SK-N-SH (cell line): ENCODE measurements around the gene CTSZ. TPM values are rescaled to one million over a fixed set of nuclear protein-coding genes. Genes with fewer than 3 reads are reported as not detected.

Experiments used
- CTCF ChIA-PET: fragments of 300-600, 350-600 bp; formaldehyde crosslinking; extraction: SDS; loops from one replicate; lab custom pipeline; 2021; lab: Yijun Ruan, JAX
- POLR2A ChIA-PET: fragments of 350-600 bp; sonication (Branson Sonifier 250); formaldehyde crosslinking; extraction: SDS; loops from one replicate; lab custom pipeline; 2020; ENCODE audit warnings: antibody characterized with exemption, inconsistent platforms; lab: Yijun Ruan, JAX
- DNase-seq: peaks from one replicate; pipeline ENCODE4 v3.0.0; 2012
- H2AFZ ChIP-seq: fragments of 200-600 bp; sonication (generic); 2 replicates; pipeline ENCODE4 v1.8.1; 2016; ENCODE audit warnings: antibody characterized with exemption, mild to moderate bottlenecking, low read depth
- H3F3A ChIP-seq: fragments of 200-600 bp; sonication (generic); replicated peaks from 2 replicates; pipeline ENCODE3; 2016; ENCODE audit warnings: antibody characterized with exemption, mild to moderate bottlenecking; ENCODE audit not compliant: insufficient read depth
- H3K27ac ChIP-seq, 2 experiments: fragments of 200-500 bp in 1 of 2; fragments of 200-600 bp in 1 of 2; sonication (Bioruptor generic) in 1 of 2; sonication (generic), shearing (Covaris generic) in 1 of 2; 2 replicates each; pipeline versions ENCODE4 v1.5.1 to v1.6.1; 2014 to 2016; ENCODE audit warnings: low read depth in 2 of 2, inconsistent platforms in 1 of 2, low read length in 1 of 2, mild to moderate bottlenecking in 1 of 2, mixed read lengths in 1 of 2
- H3K27me3 ChIP-seq: fragments of 200-600 bp; sonication (generic), shearing (Covaris generic); 2 replicates; pipeline ENCODE4 v1.6.1; 2016; ENCODE audit warnings: mixed run types; ENCODE audit not compliant: insufficient read depth
- H3K36me3 ChIP-seq, 2 experiments: fragments of 200-500 bp in 1 of 2; fragments of 200-600 bp in 1 of 2; sonication (Bioruptor generic) in 1 of 2; sonication (generic) in 1 of 2; replicated peaks in 1 of 2; 2 replicates each; pipeline versions ENCODE3 to v1.5.1; 2014 to 2016; ENCODE audit warnings: low read length in 1 of 2, mild to moderate bottlenecking in 1 of 2; ENCODE audit not compliant: insufficient read depth in 2 of 2, control insufficient read depth in 1 of 2
- H3K4me1 ChIP-seq, 2 experiments: fragments of 200-500 bp in 1 of 2; fragments of 200-600 bp in 1 of 2; sonication (Bioruptor generic) in 1 of 2; sonication (generic), shearing (Covaris generic) in 1 of 2; 2 replicates each; pipeline versions ENCODE4 v1.5.1 to v1.6.1; 2014 to 2016; ENCODE audit warnings: low read depth in 1 of 2, low read length in 1 of 2, mixed run types in 1 of 2; ENCODE audit not compliant: insufficient read depth in 2 of 2, control insufficient read depth in 1 of 2
- H3K4me2 ChIP-seq: fragments of 200-600 bp; sonication (generic), shearing (Covaris generic); 2 replicates; pipeline ENCODE4 v1.6.1; 2017; ENCODE audit warnings: mixed run types
- H3K4me3 ChIP-seq, 2 experiments: fragments of 200-500 bp in 1 of 2; fragments of 200-600 bp in 1 of 2; sonication (Bioruptor generic) in 1 of 2; sonication (generic), shearing (Covaris generic) in 1 of 2; 2 replicates each; pipeline versions ENCODE4 v1.5.1 to v1.8.1; 2014 to 2016; ENCODE audit warnings: low read depth in 2 of 2, inconsistent platforms in 1 of 2, low read length in 1 of 2, mild to moderate bottlenecking in 1 of 2, mixed read lengths in 1 of 2, moderate library complexity in 1 of 2
- H3K79me2 ChIP-seq: fragments of 200-600 bp; sonication (generic); 2 replicates; pipeline ENCODE4 v1.8.1; 2017; ENCODE audit warnings: mild to moderate bottlenecking; ENCODE audit not compliant: insufficient read depth
- H3K9ac ChIP-seq: fragments of 200-600 bp; sonication (generic); 2 replicates; pipeline ENCODE4 v1.6.1; 2017; ENCODE audit warnings: mixed run types
- H3K9me2 ChIP-seq: fragments of 200-600 bp; sonication (generic); 2 replicates; pipeline ENCODE4 v1.6.1; 2017; ENCODE audit warnings: mixed run types
- H3K9me3 ChIP-seq: fragments of 200-600 bp; sonication (generic); 2 replicates; pipeline ENCODE4 v1.6.1; 2017; ENCODE audit warnings: mixed run types, mild to moderate bottlenecking, moderate library complexity
- H4K20me1 ChIP-seq: fragments of 200-600 bp; sonication (generic); 2 replicates; pipeline ENCODE4 v1.6.1; 2017; ENCODE audit warnings: mild to moderate bottlenecking, mixed run types; ENCODE audit not compliant: insufficient read depth
- CHD2 ChIP-seq: fragments of 150-350 bp; IDR thresholded peaks from 2 replicates; pipeline ENCODE4 v1.6.1; 2018; ENCODE audit warnings: low read length; ENCODE audit not compliant: partially characterized antibody
- EP300 ChIP-seq, 2 experiments: IDR thresholded peaks; 2 replicates each; pipeline versions ENCODE4 v1.4.0 to v1.6.1; 2012; ENCODE audit warnings: borderline replicate concordance in 1 of 2, low read depth in 1 of 2, low read length in 1 of 2
- FOSL2 ChIP-seq: IDR thresholded peaks from 2 replicates; pipeline ENCODE4 v1.4.0; 2012; ENCODE audit warnings: low read depth, mild to moderate bottlenecking, moderate library complexity, borderline replicate concordance
- FOXJ3 ChIP-seq: sonication (generic); formaldehyde crosslinking; IDR thresholded peaks from 2 replicates; pipeline ENCODE4 v1.5.1; 2020; ENCODE audit warnings: mild to moderate bottlenecking, missing genetic modification reagents
- GATA2 ChIP-seq: sonication (generic); formaldehyde crosslinking; IDR thresholded peaks from 2 replicates; pipeline ENCODE4 v1.5.0; 2020; ENCODE audit warnings: mild to moderate bottlenecking, missing genetic modification reagents
- IRF3 ChIP-seq: fragments of 150-350 bp; IDR thresholded peaks from 2 replicates; pipeline ENCODE4 v1.6.1; 2016; ENCODE audit warnings: mild to moderate bottlenecking, low read depth, low read length
- MAX ChIP-seq: IDR thresholded peaks from 2 replicates; pipeline ENCODE4 v1.4.0; 2012; ENCODE audit warnings: low read depth
- MEF2A ChIP-seq: IDR thresholded peaks from 2 replicates; pipeline ENCODE4 v1.4.0; 2012; ENCODE audit warnings: low read depth, borderline replicate concordance
- MXI1 ChIP-seq: IDR thresholded peaks from 2 replicates; pipeline ENCODE4 v1.6.1; 2012; ENCODE audit warnings: mild to moderate bottlenecking, low read depth, low read length, improper control_type of control experiment
- PBX3 ChIP-seq: IDR thresholded peaks from 2 replicates; pipeline ENCODE4; 2012
- POLR2AphosphoS5 ChIP-seq: IDR thresholded peaks from 2 replicates; pipeline ENCODE4 v1.6.1; 2012; ENCODE audit warnings: low read depth, low read length
- SMC3 ChIP-seq: IDR thresholded peaks from 2 replicates; pipeline ENCODE4 v1.6.1; 2012; ENCODE audit warnings: low read depth, low read length, improper control_type of control experiment
- TAF1 ChIP-seq: IDR thresholded peaks from 2 replicates; pipeline ENCODE4 v1.6.1; 2012; ENCODE audit warnings: low read depth, mild to moderate bottlenecking, low read length, moderate library complexity, borderline replicate concordance
- TCF12 ChIP-seq: IDR thresholded peaks from 2 replicates; pipeline ENCODE4 v1.4.0; 2012
- TEAD4 ChIP-seq: IDR thresholded peaks from 2 replicates; pipeline ENCODE4 v1.4.0; 2012; ENCODE audit warnings: mild to moderate bottlenecking, borderline replicate concordance; ENCODE audit not compliant: insufficient read depth
- USF1 ChIP-seq: IDR thresholded peaks from 2 replicates; pipeline ENCODE4 v1.4.0; 2012; ENCODE audit warnings: low read depth, borderline replicate concordance
- USF2 ChIP-seq: fragments of 150-350 bp; IDR thresholded peaks from 2 replicates; pipeline ENCODE4 v1.6.1; 2017; ENCODE audit warnings: antibody characterized with exemption, low read length, low read depth, borderline replicate concordance
- YY1 ChIP-seq: IDR thresholded peaks from 2 replicates; pipeline ENCODE4 v1.4.0; 2012; ENCODE audit warnings: low read depth, mild to moderate bottlenecking
- ZBTB33 ChIP-seq: IDR thresholded peaks from 2 replicates; pipeline ENCODE4 v1.4.0; 2012; ENCODE audit warnings: low read depth, borderline replicate concordance
- WGBS: methylation state at CpG from one replicate; pipeline ENCODE4 v1.1.6; 2017; ENCODE audit warnings: low lambda C conversion rate; 5-methylcytosine and 5-hydroxymethylcytosine counted together
- polyA plus RNA-seq, 3 experiments: library from polyadenylated mRNA; depleted of rRNA; stranded (reverse); fragments of >200 nt; gene quantifications; 2 replicates each; pipeline ENCODE4 v1.2.3, GENCODE V29; 2012

CTSZ gene
- polyA plus RNA-seq, 1 of the 3 experiments (the other 2 are of a cell fraction) = 0.03 TPM

- H3K4me1 ChIP-seq = peaks cover 0 to 40% of the 10 kb centered on the region in 2 experiments; a peak in 2 of 4 replicates
- peaks cover 16% of the 10 kb centered on the region; the same call in 1 of the 2 replicates for H4K20me1 ChIP-seq
- no peak for DNase-seq
- H3K79me2 ChIP-seq = peaks cover 28% of the 10 kb centered on the region
- H3K27me3 ChIP-seq = no peaks in the 10 kb centered on the region
- no peaks in the 10 kb centered on the region for H3K9me3 ChIP-seq
- peaks cover 57 to 74% of the 10 kb centered on the region in 2 experiments for H3K36me3 ChIP-seq
- POLR2A ChIA-PET = interaction anchor here (1.1 kb wide), 1 partner anchor 10 kb away, joined by 4 read pairs; no protein-coding TSS in a partner anchor
- 91% methylated on average over 10 of the region's 10 CpGs for WGBS
- H3F3A ChIP-seq = no peaks in the 10 kb centered on the region
- TF ChIP-seq GATA2 (CRISPR knock-in tag) (no peak), CHD2 (no peak), MXI1 (no peak), TCF12 (no peak), MAX (no peak), TAF1 (no peak), PBX3 (no peak), USF1 (no peak), MEF2A (no peak)
- no peak overlapping the region for H3K4me3 ChIP-seq
- no peaks in the 10 kb centered on the region for H3K9me2 ChIP-seq
- no peak overlapping the region for H3K4me2 ChIP-seq
- CTCF ChIA-PET = interaction anchor here (2.0 kb wide), 1 partner anchor 99 kb away, joined by 6 read pairs; no protein-coding TSS in a partner anchor
- H2AFZ ChIP-seq = no peak overlapping the region
- H3K27ac ChIP-seq = no peak overlapping the region; a peak in 1 of 4 replicates
- no peak overlapping the region for H3K9ac ChIP-seq
Measured at GRCh38 chr20:58989196-58989595, 17.9 kb downstream of the CTSZ start.

GRCh38 chr20:58988565-58988882 lies 18.5 kb downstream of the CTSZ start:
- peaks cover 35% of the 10 kb centered on the region for H3K79me2 ChIP-seq
- H3K9me3 ChIP-seq = no peaks in the 10 kb centered on the region
- no peaks in the 10 kb centered on the region for H3F3A ChIP-seq
- H3K9ac ChIP-seq = no peak overlapping the region
- ChIA-PET CTCF (interaction anchor here (0.6 to 2.0 kb wide), 5 partner anchors 75 to 507 kb away, joined by 3 to 6 read pairs (median 3); no protein-coding TSS in a partner anchor), POLR2A (interaction anchor here (1.4 kb wide), 1 partner anchor 11 kb away, joined by 6 read pairs; no protein-coding TSS in a partner anchor)
- H4K20me1 ChIP-seq = peaks cover 23% of the 10 kb centered on the region
- H3K4me1 ChIP-seq = peaks cover 0 to 47% of the 10 kb centered on the region in 2 experiments; a peak in 2 of 4 replicates
- WGBS = 92% methylated on average over 6 of the region's 6 CpGs
- peak overlapping the region in 1 of 2 experiments; percentile 56; a peak in 1 of 4 replicates for H3K27ac ChIP-seq
- H3K4me3 ChIP-seq = no peak overlapping the region
- no peak overlapping the region for H2AFZ ChIP-seq
- H3K36me3 ChIP-seq = peaks cover 57 to 69% of the 10 kb centered on the region in 2 experiments
- no peak overlapping the region for H3K4me2 ChIP-seq
- DNase-seq = no peak
- H3K9me2 ChIP-seq = no peaks in the 10 kb centered on the region
- H3K27me3 ChIP-seq = no peaks in the 10 kb centered on the region
- TF ChIP-seq MEF2A (no peak), POLR2AphosphoS5 (no peak), ZBTB33 (no peak), YY1 (no peak), IRF3 (no peak), FOXJ3 (CRISPR knock-in tag) (no peak), FOSL2 (no peak), SMC3 (no peak), TEAD4 (no peak), USF1 (no peak), TCF12 (no peak), GATA2 (CRISPR knock-in tag) (no peak), MAX (no peak), TAF1 (no peak), USF2 (no peak), EP300 (IDR thresholded peaks at IDR 0.05; ENCODE audit: borderline replicate concordance in 1 of 2, low read depth in 1 of 2, low read length in 1 of 2) (no peak)
